ENCODE data around the gene HSD17B13.
"Not testable (repeated sequence)": the region's sequence is repeated elsewhere in the genome, so short reads cannot be mapped to it uniquely, and the experiment has no call there.

HSD17B13 gene

GRCh38 chr4:87322754-87323153 is at the start of gene HSD17B13:
TSS of gene HSD17B13 (minus strand) at chr4:87322882. CDS start at chr4:87322841, 41 bp downstream.
- DNase-seq (ENCODE audit: low spot score): no peak

GRCh38 chr4:87370068-87370467 is 47.4 kb upstream of the HSD17B13 start:
- DNase-seq (ENCODE audit: low spot score): no peak

GRCh38 chr4:87366521-87367162 is 44.0 kb upstream of the HSD17B13 start:
- DNase-seq (ENCODE audit: low spot score): no peak

GRCh38 chr4:87365348-87365747 is 42.7 kb upstream of the HSD17B13 start:
- DNase-seq (ENCODE audit: low spot score): no peak

GRCh38 chr4:87363552-87363951 is 40.9 kb upstream of the HSD17B13 start:
- DNase-seq (ENCODE audit: low spot score): no peak

GRCh38 chr4:87360338-87360935 is 37.8 kb upstream of the HSD17B13 start:
- no peak for DNase-seq (ENCODE audit: low spot score)

GRCh38 chr4:87359258-87359657 is 36.6 kb upstream of the HSD17B13 start:
- DNase-seq (ENCODE audit: low spot score): no peak

GRCh38 chr4:87356832-87357526 is 34.3 kb upstream of the HSD17B13 start:
- no peak for DNase-seq (ENCODE audit: low spot score)

GRCh38 chr4:87354168-87355102 is 31.8 kb upstream of the HSD17B13 start:
- DNase-seq (ENCODE audit: low spot score): no peak

- no peak for DNase-seq (ENCODE audit: low spot score)
These were observed 30.9 kb upstream of the HSD17B13 start for GRCh38 chr4:87353592-87353991.

- DNase-seq (ENCODE audit: low spot score): no peak
These were observed 22.5 kb upstream of the HSD17B13 start for GRCh38 chr4:87345139-87345538.

- DNase-seq (ENCODE audit: low spot score): no peak
These were observed 20.2 kb upstream of the HSD17B13 start for GRCh38 chr4:87342872-87343271.

GRCh38 chr4:87341954-87342635 is 19.4 kb upstream of the HSD17B13 start:
- not testable (repeated sequence) for DNase-seq (ENCODE audit: low spot score)

- no peak for DNase-seq (ENCODE audit: low spot score)
These were observed 16.8 kb upstream of the HSD17B13 start for GRCh38 chr4:87339440-87339839.

GRCh38 chr4:87337361-87337760 is 14.7 kb upstream of the HSD17B13 start:
- no peak for DNase-seq (ENCODE audit: low spot score)

GRCh38 chr4:87333267-87333666 is 10.6 kb upstream of the HSD17B13 start:
- DNase-seq (ENCODE audit: low spot score): no peak

- no peak for DNase-seq (ENCODE audit: low spot score)
These were observed 8.1 kb upstream of the HSD17B13 start for GRCh38 chr4:87330761-87331160.

- no peak for DNase-seq (ENCODE audit: low spot score)
These were observed 4.5 kb upstream of the HSD17B13 start for GRCh38 chr4:87327136-87327535.

- no peak for DNase-seq (ENCODE audit: low spot score)
These were observed 3.8 kb upstream of the HSD17B13 start for GRCh38 chr4:87326460-87326859.

GRCh38 chr4:87321888-87322287 is 794 bp downstream of the HSD17B13 start:
- no peak for DNase-seq (ENCODE audit: low spot score)

- DNase-seq (ENCODE audit: low spot score): no peak
These were observed 5.2 kb downstream of the HSD17B13 start for GRCh38 chr4:87317527-87317926.

- no peak for DNase-seq (ENCODE audit: low spot score)
These were observed 5.7 kb downstream of the HSD17B13 start for GRCh38 chr4:87316961-87317360.
